ENCODE measurements around the gene FZD4. TPM values are rescaled to one million over a fixed set of nuclear protein-coding genes. Genes with fewer than 3 reads are reported as not detected.

The FZD4 gene
- total RNA-seq, 1 donor from 2014 or later: 124 TPM

DNA sequence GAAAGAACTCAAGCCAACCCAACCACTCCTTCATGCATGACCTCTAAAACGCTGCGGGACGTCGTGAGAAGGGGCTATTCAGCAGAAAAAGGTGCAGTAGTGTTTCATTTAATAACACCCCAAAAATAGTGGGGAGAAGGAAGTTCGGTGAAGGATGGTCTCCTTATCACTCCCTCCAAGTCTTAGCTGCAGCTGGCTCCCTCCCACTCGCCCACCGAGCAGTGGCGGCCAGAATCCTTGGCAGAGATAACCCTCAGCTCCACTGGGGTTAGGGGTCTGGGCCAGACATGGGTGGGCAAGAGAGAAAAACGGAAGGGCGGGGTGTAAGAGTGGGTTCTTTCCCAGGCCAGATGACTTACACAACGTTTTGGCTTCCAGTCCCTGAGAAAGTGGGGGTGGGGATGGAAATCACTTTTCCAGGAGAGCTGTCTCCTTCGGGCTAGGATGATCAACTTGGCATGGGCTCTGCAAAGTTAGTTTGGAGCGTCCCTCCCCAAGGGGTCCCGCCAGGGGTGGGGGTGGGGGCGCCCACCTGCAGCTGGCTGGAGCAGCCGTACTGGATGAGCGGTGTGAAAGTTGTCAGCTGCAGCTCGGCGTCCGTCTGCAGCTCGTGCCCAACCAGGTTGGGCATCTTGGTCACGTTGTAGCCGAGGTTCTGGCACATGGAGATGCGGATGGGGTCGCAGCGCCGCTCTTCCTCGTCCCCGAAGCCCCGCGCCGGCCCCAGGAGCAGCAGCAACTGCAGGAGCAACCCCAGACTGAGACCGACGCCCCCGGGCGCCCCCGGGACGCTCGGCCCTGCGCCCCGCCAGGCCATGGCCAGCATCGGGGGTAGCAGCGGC, 705 bp downstream of the FZD4 start:
- no peaks in the 10 kb centered on the region for H3K9me3 ChIP-seq
- H3K27me3 ChIP-seq: no peaks in the 10 kb centered on the region
- TF ChIP-seq, protein P1, sequence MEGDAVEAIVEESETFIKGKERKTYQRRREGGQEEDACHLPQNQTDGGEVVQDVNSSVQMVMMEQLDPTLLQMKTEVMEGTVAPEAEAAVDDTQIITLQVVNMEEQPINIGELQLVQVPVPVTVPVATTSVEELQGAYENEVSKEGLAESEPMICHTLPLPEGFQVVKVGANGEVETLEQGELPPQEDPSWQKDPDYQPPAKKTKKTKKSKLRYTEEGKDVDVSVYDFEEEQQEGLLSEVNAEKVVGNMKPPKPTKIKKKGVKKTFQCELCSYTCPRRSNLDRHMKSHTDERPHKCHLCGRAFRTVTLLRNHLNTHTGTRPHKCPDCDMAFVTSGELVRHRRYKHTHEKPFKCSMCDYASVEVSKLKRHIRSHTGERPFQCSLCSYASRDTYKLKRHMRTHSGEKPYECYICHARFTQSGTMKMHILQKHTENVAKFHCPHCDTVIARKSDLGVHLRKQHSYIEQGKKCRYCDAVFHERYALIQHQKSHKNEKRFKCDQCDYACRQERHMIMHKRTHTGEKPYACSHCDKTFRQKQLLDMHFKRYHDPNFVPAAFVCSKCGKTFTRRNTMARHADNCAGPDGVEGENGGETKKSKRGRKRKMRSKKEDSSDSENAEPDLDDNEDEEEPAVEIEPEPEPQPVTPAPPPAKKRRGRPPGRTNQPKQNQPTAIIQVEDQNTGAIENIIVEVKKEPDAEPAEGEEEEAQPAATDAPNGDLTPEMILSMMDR (IDR thresholded peaks at IDR 0.05): no peak
- intact Hi-C loops (cut with DNase I): loop anchor here (1.0 to 5.0 kb wide), 3 partner anchors 14 to 328 kb away; no protein-coding TSS in a partner anchor
- H3K4me1 ChIP-seq: peaks cover 1 to 23% of the 10 kb centered on the region in 2 donors
- peaks cover 6 to 15% of the 10 kb centered on the region in 2 donors for H3K36me3 ChIP-seq
- H3K27ac ChIP-seq: peak overlapping the region; percentile 93 to 94
- DNase-seq (ENCODE audit: low spot score in 2 of 2): peak in 1 of 2 donors; percentile 69
- H3K4me3 ChIP-seq: peak overlapping the region; percentile 99 to 100

DNA sequence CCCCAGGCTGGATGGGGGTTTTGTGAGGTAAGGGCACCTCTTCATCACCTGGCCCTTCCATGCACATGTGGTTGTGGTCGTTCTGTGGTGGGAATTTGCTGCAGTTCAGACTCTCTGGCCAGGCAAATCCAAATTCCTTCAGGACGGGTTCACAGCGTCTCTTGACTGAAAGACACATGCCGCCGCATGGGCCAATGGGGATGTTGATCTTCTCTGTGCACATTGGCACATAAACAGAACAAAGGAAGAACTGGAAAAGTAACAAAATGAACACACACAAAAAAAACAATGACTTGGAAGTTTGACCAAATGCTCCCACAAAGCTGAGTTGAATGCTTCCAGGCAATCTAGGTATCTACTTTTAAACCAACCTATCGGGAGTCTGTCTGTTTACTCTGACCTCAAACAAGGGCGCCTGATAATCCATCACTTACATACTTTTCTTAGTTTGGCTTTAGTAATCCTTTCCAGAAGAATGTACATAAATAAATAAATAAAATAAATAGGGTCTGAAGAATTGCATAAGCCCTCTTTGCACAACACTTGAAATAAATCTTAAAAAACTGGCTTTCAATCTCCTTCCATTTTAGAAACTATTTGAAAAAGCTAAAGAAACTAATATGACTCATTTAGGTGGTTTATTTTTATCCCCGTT, 2.8 kb downstream of the FZD4 start:
- no peaks in the 10 kb centered on the region for H3K27me3 ChIP-seq
- intact Hi-C loops (cut with DNase I): no loop called here
- H3K4me1 ChIP-seq: peaks cover 13 to 37% of the 10 kb centered on the region in 2 donors
- H3K4me3 ChIP-seq: peak overlapping the region; percentile 99 to 100
- TF ChIP-seq, protein P1 (IDR thresholded peaks at IDR 0.05): no peak
- H3K9me3 ChIP-seq: no peaks in the 10 kb centered on the region
- H3K36me3 ChIP-seq: peaks cover 6 to 22% of the 10 kb centered on the region in 2 donors
- H3K27ac ChIP-seq: peak overlapping the region; percentile 93 to 94
- no peak for DNase-seq (ENCODE audit: low spot score in 2 of 2)

DNA sequence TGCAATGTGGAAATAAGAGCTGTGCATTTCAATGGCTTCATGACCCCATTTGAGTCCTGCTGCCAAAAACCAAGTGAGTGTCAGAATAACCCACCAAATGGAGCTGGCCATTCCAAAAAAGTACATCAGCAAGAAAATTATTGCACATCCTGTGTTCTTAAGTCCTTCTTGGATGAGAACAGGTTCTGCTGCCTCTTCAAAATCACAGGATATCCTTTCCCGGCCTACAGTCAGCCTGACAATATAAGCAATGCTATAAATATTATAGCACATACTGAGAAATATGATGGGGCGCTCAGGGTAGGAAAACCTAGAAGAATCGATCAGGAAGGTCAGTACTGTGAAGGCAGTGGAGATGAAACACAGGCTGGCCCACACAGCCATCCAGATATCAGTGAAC, 3.5 kb downstream of the FZD4 start:
- Histone ChIP-seq H3K9me3 (no peaks in the 10 kb centered on the region), H3K27me3 (no peaks in the 10 kb centered on the region), H3K27ac (peak overlapping the region; percentile 93 to 94), H3K4me1 (peaks cover 14 to 37% of the 10 kb centered on the region in 2 donors), H3K4me3 (peak overlapping the region; percentile 99 to 100), H3K36me3 (peaks cover 6 to 29% of the 10 kb centered on the region in 2 donors)
- intact Hi-C loops (cut with DNase I): no loop called here
- TF ChIP-seq, protein P1 (IDR thresholded peaks at IDR 0.05): no peak
- no peak for DNase-seq (ENCODE audit: low spot score in 2 of 2)

DNA sequence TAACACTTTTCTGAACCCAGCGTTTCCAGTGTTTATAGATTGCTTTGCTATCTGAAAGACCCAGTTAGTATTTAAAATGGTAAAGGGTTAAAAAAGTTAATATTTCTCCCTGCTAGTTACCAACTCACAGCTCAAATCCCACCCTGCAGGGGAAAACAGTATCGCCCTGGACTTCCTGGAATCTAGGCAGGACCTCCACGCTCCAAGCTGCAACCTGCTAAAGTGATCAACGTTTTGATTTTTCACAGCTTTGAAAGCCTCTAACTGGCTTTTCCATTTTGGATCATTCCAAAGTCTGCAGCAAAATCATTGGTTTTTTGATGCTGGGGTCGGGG, 4.6 kb downstream of the FZD4 start:
- H3K36me3 ChIP-seq: peaks cover 6 to 37% of the 10 kb centered on the region in 2 donors
- peak overlapping the region; percentile 99 to 100 for H3K4me3 ChIP-seq
- DNase-seq (ENCODE audit: low spot score in 2 of 2): no peak
- peak overlapping the region; percentile 93 to 94 for H3K27ac ChIP-seq
- TF ChIP-seq, protein P1 (IDR thresholded peaks at IDR 0.05): no peak
- peaks cover 14 to 38% of the 10 kb centered on the region in 2 donors for H3K4me1 ChIP-seq
- intact Hi-C loops (cut with DNase I): no loop called here
- H3K9me3 ChIP-seq: no peaks in the 10 kb centered on the region
- H3K27me3 ChIP-seq: no peaks in the 10 kb centered on the region

DNA sequence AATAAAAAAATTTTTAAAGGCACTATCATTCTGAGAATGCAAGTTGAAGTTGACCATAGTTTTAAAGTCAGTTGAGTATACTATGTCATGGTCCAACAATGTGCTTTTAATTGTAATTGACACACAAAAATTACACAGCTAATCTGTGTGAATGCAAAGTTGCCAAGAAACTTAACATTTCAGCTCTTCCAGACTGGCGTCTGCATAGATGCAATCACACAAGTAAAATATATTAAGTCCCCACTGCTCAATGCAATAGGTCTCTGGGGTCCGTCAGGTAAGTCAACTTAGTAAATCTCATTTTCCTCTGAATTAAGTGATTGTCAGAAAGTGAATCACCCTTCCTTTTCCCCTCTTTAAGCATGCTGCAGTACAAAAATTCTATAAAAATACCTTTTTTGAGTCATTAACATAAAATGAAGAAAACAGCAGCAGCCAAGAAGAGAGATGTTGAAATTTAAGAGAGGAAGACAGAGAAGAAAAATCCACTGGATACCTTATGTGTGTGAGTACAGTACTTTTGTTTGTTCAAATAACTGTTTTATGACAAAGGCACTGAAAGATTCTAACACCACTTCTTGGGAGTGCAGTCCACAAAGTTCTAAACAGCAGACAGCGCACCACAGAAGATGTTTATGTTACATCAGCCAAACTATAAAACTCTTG, 5.1 kb downstream of the FZD4 start:
- TF ChIP-seq, protein P1 (IDR thresholded peaks at IDR 0.05): no peak
- Histone ChIP-seq H3K4me3 (peak overlapping the region; percentile 99 to 100), H3K9me3 (no peaks in the 10 kb centered on the region), H3K27me3 (no peaks in the 10 kb centered on the region), H3K27ac (peak overlapping the region; percentile 93 to 94), H3K36me3 (peaks cover 6 to 39% of the 10 kb centered on the region in 2 donors), H3K4me1 (peaks cover 14 to 40% of the 10 kb centered on the region in 2 donors)
- intact Hi-C loops (cut with DNase I): no loop called here
- no peak for DNase-seq (ENCODE audit: low spot score in 2 of 2)

Measured in ascending aorta (tissue), 2 donors.